HT1080 (cell line): ENCODE data around the gene DLGAP1. TPM values are rescaled to one million over a fixed set of nuclear protein-coding genes. Genes with fewer than 3 reads are reported as not detected.

Source experiments
- DNase-seq: peaks from one replicate; pipeline ENCODE4 v3.0.0-alpha.2; 2015; ENCODE audit warnings: low read depth
- total RNA-seq: library from RNA; depleted of rRNA; stranded (reverse); fragments of >200 nt; shearing (Covaris generic); gene quantifications from 2 replicates; pipeline ENCODE4 v1.2.3, GENCODE V29; 2014

The DLGAP1 gene
- total RNA-seq, 1 experiment from 2014 or later = not detected

DNA sequence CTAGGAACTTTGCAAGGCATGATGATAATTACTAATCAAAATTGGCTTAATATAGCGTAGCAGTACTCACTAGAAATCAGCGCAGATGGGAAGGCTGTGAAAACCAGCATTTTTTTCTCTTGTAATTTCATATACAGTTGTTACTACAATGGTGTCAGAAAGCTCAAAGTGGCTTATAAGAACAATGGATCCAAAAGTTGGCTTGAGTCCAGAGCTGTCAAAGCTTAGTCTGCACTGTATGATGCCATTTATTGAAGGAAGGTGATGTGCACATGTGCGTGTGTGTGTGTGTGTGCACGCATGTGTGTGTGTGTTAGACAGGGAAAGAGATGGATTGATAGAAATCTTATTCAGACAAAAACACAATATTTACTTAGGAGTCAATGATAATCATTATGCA is 663.9 kb downstream of the DLGAP1 start:
- no peak for DNase-seq

DNA sequence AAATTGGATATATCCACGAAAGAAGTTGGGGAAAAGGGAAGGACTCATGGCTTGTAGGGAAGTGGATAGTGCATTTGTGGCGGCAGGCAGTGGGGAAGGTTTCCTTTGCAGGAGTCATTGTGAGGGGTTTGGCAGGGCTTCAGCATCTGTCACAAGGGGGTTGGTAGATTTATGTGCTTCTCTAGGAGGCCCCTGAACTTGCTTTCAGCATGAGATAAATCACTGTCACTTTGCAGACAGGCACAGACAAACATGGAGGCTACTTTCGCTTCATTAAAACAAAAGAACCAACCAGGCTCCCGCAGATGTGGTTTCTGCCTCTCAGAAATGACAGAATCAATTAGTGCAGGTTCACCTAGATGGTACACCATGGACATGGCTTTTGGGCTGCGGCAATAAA is 664.4 kb downstream of the DLGAP1 start:
- peak; percentile 8 for DNase-seq

DNA sequence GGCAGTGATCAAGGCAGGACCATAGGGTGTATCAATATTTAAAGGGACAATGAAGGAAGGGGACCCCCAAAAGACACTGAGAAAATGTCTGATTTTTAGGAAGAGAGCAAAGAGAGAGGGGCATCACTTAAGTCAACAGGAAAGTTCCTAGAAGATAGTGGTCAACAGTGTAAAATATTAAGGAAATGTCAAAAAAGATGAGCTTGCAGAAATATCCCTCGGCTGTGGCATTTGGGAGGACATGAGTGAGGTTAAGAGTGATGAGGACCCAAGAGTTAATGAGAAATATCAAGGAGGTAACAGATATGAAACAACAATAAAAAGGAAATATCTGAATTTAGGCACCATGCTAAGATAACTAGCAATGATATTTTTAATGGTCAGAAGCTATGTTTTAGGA is 665.6 kb downstream of the DLGAP1 start:
- DNase-seq = no peak

DNA sequence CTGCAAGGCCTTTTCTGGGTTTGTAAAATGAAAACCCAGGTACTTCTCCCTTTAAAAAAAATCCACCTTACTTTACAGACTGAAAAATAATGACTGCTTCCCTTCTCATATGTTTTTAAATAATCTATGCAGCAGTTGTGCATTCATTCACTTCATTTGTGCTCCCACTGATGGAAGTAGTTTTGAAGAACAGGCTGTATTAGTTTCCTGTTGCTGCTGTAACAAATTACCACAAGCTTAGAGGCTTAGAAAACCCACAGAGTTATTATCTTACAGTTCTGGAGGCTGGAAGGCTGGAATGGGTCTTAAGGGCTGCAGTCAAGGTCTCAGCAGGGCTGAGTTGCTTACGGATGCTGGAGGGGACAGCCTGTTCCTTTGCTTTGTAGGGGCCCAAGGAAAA is 670.2 kb downstream of the DLGAP1 start:
- no peak for DNase-seq

DNA sequence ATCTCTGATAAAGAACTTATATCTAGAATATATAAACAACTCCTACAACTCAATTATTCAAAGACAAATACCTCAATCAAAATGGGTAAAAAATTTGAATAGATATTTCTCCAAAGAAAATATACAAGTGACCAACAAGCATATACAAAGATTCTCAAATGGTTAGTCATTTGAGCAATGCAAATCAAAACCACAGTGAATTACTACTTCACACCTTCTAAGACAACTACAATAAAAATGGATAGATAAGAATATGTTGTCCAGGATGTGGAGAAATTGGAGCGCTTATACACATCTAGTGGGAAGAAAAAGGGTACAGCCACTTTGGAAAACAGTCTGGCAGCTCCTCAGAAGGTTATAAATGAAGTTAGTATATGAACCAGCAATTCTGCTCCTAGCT is 672.2 kb downstream of the DLGAP1 start:
- peak; percentile 46 for DNase-seq

- no peak for DNase-seq
Observed at GRCh38 chr18:3777719-3778118, 677.4 kb downstream of the DLGAP1 start.

DNA sequence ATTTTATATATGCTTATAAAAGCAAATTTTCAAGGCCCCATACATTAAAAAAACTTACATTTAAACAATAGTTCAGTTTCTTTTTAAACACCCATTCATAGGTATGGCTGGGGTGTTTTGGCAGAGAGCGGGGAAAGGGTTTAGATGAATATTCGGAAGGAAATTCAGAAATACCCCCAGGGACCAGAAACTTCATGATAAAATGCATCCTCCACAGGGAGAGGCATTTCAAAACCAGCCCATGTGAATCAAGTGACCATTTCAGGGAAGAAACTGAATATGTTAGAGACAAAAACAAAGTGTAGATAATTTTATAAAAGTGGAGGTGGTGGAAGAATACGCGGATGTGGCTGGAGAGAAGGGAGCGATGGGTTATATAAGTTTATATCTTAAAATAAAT is 678.0 kb downstream of the DLGAP1 start:
- no peak for DNase-seq

DNA sequence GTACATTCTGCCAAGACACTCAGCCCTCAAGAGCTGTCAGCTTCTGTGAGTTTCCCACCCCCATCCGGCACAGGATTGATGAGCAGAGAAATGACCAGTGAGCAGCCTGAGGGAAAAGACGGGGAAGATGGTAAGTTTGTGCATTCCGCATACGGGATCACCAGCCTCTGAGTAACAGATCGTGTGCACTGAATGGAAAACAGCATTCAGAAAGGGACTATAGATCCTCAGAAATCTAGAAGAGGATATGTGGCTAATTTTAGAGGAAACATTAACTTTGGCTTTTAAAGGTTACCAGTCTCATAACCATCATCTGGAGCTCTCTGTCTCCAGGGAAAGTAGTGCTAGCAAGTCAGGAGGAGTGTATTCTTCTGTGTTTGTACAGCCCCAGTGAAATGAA is 679.1 kb downstream of the DLGAP1 start:
- no peak for DNase-seq

DNA sequence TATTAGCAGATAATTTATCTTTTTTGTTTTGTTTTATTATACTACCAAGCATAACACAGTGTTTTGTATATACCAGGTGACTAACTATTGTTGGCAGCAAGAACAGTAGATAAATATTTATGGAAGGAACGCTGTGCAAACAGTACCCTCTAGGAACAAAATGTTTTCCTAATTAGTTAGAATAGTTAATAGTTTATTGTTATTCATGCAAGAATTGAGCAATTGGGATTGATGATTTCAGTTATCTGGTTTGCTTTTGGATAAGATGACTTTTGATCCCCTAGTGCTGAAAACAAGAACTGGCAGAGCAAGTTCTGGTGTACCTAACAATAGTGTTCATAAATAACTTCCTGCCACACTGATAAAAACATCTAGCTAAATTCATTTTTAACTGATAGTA is 681.8 kb downstream of the DLGAP1 start:
- DNase-seq = no peak

- DNase-seq = peak; percentile 84
Observed at GRCh38 chr18:3771121-3771971, 683.8 kb downstream of the DLGAP1 start.

- no peak for DNase-seq
Observed at GRCh38 chr18:3761266-3761665, 693.8 kb downstream of the DLGAP1 start.

GRCh38 chr18:3760741-3761140 is 694.4 kb downstream of the DLGAP1 start:
- no peak for DNase-seq

DNA sequence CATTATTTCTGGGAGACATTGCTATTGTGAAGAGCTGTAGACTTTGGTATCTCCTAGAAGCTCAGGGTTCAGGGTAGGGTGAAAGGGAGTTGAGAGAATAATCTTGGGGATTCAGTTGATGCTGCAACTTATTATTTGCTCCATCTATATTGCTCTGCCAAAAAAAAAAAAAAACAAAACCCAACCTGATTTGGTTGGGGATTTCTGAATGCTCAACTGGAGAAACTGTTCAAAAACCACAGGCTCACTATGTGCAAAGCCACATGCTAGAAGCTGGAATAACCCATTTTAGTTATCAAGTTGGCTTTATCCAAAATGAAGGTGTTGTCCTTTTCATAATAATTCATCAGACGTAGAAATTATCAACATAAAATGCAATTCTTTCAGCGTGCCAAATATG is 696.0 kb downstream of the DLGAP1 start:
- no peak for DNase-seq

- DNase-seq = peak; percentile 82
Observed at GRCh38 chr18:3758531-3758930, 696.6 kb downstream of the DLGAP1 start.

DNA sequence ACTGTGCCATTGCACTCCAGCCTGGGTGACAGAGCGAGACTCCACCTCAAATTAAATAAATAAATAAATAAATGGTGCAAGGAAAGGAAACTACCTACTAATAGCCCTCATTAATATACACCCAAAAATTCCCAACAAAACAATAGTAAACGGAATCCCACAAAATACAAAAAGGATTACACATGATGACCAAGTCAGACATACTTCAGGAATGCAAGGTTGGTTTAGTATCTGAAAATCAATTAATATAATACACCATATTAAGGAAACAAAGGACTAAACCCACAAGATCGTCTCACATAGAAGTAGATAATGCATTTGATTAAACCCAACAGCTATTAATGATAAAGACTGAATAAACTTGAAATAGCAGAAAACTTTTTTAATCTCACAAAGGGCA is 697.7 kb downstream of the DLGAP1 start:
- DNase-seq = no peak

DNA sequence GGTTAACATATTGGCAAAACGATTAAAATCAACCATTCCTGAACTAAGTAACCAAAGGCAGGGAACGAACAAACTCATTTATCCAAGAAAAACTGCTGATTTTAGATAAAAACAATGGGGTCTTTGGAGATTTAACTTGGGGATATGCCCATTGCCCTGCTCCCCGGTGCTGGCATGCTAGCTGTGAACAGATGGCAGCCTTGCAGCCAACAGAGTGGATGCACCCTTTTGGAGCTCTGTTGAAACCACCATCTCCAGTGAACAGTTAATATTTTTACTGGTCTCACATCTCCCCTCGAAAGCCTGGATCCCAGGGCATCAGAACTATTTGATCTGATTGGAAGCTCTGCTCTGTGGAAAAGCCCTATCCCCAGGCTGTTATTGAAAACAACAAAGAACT is 702.0 kb downstream of the DLGAP1 start:
- no peak for DNase-seq

GRCh38 chr18:3748086-3748485 is 707.0 kb downstream of the DLGAP1 start:
- no peak for DNase-seq

GRCh38 chr18:3747176-3747973 is 707.7 kb downstream of the DLGAP1 start:
- peak; percentile 25 for DNase-seq

DNA sequence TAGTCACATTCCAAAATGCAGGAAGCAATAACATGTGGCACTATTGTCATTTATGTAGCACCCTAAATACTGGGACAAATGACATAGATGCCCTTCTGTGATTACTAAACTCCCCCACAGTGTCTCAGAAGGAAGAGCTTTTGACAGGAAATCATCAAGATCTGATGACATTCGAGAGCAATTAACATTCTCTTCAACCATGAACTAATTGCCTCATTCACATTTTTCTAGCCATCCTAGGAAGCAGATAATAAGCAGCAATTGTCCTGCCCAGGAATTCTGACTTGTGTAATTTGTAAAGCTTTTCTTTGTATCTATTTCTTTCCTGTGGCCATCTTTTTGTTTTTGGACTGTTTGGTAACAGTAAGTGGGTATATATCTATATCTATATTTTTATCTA is 712.6 kb downstream of the DLGAP1 start:
- DNase-seq = no peak

- no peak for DNase-seq
Observed at GRCh38 chr18:3741333-3741732, 713.8 kb downstream of the DLGAP1 start.

GRCh38 chr18:3728704-3729437 is 726.2 kb downstream of the DLGAP1 start:
- no peak for DNase-seq

- DNase-seq = no peak
Observed at GRCh38 chr18:3727274-3727673, 727.8 kb downstream of the DLGAP1 start.
